MCF 10A (cell line): ENCODE measurements around the gene CACNA2D1. TPM values are rescaled to one million over a fixed set of nuclear protein-coding genes. Genes with fewer than 3 reads are reported as not detected.

Source experiments
- BruUV-seq: library from RNA; stranded (reverse); fragments of 400-500 nt; replicated peaks from 2 replicates; lab custom pipeline; 2021; lab: Mats Ljungman, UMichigan
- CTCF ChIA-PET: fragments of 300-600 bp; sonication (Branson Sonifier 250); formaldehyde crosslinking; extraction: SDS; loops from one replicate; lab custom pipeline; 2021; ENCODE audit warnings: antibody characterized with exemption, inconsistent platforms; lab: Yijun Ruan, JAX
- POLR2A ChIA-PET: fragments of 300-600, 350-650 bp; sonication (Branson Sonifier 250); formaldehyde crosslinking; extraction: SDS; loops from one replicate; lab custom pipeline; 2020; ENCODE audit warnings: antibody characterized with exemption, inconsistent platforms; lab: Yijun Ruan, JAX
- DNase-seq: peaks from one replicate; pipeline ENCODE4 v3.0.0-alpha.2; 2018; ENCODE audit not compliant: unreplicated experiment
- H3K27ac Mint-ChIP-seq: one replicate; pipeline ENCODE4 v1.8.0; 2022; ENCODE audit warnings: mild to moderate bottlenecking, low read depth, mixed read lengths; ENCODE audit not compliant: unreplicated experiment
- H3K27me3 Mint-ChIP-seq: one replicate; pipeline ENCODE4 v1.8.0; 2022; ENCODE audit warnings: mixed read lengths; ENCODE audit not compliant: insufficient read depth, unreplicated experiment
- H3K36me3 Mint-ChIP-seq: one replicate; pipeline ENCODE4 v1.8.0; 2022; ENCODE audit warnings: mild to moderate bottlenecking, moderate library complexity, mixed read lengths; ENCODE audit not compliant: insufficient read depth, unreplicated experiment
- H3K4me1 Mint-ChIP-seq: one replicate; pipeline ENCODE4 v1.8.0; 2022; ENCODE audit warnings: mixed read lengths; ENCODE audit not compliant: insufficient read depth, unreplicated experiment
- H3K4me3 Mint-ChIP-seq: one replicate; pipeline ENCODE4 v1.8.0; 2022; ENCODE audit warnings: mild to moderate bottlenecking, moderate library complexity, mixed read lengths; ENCODE audit not compliant: unreplicated experiment
- H3K9me3 Mint-ChIP-seq: one replicate; pipeline ENCODE4 v1.8.0; 2022; ENCODE audit warnings: mixed read lengths; ENCODE audit not compliant: unreplicated experiment
- intact Hi-C: fragments of 100-400 bp; cut with micrococcal nuclease; formaldehyde crosslinking; loops from 2 replicates; pipeline ENCODE4 v1.14.1; 2022
- total RNA-seq: library from RNA; stranded (reverse); gene quantifications from 2 replicates; pipeline ENCODE4 v1.2.3, GENCODE V29; 2022
- TF ChIP-seq, protein P1 (sequence below): fragments of 200-600 bp; IDR thresholded peaks from one replicate; pipeline ENCODE4 v1.8.0; 2022; ENCODE audit warnings: antibody characterized with exemption, mild to moderate bottlenecking; ENCODE audit not compliant: unreplicated experiment

CACNA2D1 gene
- total RNA-seq, 1 experiment from 2014 or later, result not detected

DNA sequence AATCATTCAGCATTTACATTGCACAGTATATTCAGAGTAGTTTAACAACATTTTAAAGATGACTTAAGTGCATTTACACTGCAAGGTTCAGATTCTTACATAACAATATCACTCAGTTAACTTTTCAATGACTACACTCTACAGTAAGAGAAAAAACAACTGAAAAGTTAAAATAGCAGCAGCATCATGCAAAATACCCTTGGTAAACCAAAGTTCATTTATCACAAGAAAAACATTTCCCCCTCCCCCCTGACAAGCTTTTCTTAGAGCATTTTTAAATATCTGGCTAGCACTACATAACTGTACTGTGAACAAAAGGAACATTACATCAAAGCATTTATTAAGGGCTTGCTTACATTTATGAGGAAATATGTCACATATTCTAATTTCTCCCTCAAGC lies 494.3 kb downstream of the CACNA2D1 start:
- POLR2A ChIA-PET, result no interaction called here
- Mint-ChIP-seq H3K27ac (no peak overlapping the region), H3K9me3 (no peaks in the 10 kb centered on the region), H3K36me3 (no peaks in the 10 kb centered on the region), H3K27me3 (peaks cover 65% of the 10 kb centered on the region), H3K4me3 (no peak overlapping the region), H3K4me1 (no peaks in the 10 kb centered on the region)
- BruUV-seq, result no TSS peak
- CTCF ChIA-PET, result no interaction called here
- intact Hi-C loops, result no loop called here
- no peak for DNase-seq
- TF ChIP-seq, protein P1, sequence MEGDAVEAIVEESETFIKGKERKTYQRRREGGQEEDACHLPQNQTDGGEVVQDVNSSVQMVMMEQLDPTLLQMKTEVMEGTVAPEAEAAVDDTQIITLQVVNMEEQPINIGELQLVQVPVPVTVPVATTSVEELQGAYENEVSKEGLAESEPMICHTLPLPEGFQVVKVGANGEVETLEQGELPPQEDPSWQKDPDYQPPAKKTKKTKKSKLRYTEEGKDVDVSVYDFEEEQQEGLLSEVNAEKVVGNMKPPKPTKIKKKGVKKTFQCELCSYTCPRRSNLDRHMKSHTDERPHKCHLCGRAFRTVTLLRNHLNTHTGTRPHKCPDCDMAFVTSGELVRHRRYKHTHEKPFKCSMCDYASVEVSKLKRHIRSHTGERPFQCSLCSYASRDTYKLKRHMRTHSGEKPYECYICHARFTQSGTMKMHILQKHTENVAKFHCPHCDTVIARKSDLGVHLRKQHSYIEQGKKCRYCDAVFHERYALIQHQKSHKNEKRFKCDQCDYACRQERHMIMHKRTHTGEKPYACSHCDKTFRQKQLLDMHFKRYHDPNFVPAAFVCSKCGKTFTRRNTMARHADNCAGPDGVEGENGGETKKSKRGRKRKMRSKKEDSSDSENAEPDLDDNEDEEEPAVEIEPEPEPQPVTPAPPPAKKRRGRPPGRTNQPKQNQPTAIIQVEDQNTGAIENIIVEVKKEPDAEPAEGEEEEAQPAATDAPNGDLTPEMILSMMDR, result no peak

DNA sequence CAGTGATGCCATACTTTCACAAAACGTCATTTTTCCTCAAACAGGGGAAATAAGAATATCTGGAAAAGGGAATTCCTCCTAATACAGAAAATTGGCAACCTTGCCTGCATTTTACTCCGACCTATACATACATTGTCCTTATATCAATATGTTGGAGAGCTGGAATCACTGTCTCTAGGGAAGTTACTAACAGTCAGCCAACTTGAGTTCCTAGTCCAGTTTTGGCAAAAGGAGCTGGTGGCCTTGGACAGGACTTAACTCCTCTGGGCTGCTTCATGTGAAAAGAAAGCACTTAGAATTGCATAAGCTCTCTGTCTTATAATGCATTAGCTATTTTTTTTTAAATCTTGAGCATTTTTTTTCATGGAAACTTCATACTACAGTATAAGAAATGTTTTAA lies 499.5 kb downstream of the CACNA2D1 start:
- Mint-ChIP-seq H3K4me3 (no peak overlapping the region), H3K27me3 (peaks cover 68% of the 10 kb centered on the region), H3K9me3 (no peaks in the 10 kb centered on the region), H3K4me1 (no peaks in the 10 kb centered on the region), H3K27ac (no peak overlapping the region), H3K36me3 (no peaks in the 10 kb centered on the region)
- CTCF ChIA-PET, result no interaction called here
- BruUV-seq, result no TSS peak
- TF ChIP-seq, protein P1, result no peak
- POLR2A ChIA-PET, result no interaction called here
- DNase-seq, result no peak
- intact Hi-C loops, result no loop called here

DNA sequence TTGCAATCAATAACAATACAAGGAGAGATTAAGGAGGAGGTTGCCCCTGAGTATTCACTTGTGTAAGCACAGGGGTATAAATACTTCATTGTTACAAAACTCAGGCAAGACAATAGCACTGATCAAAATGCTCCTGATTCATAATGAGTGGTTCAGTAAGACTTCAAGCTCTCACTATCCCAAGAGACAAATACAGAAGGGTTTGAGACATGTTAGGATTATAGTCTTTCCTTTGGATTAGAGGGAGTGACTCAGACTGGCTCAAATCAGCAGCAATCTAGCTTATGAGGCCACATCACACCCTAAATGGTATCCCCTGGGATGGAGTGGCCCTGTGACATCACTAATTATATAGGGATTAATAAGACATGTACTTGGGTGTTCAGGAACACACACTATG lies 506.5 kb downstream of the CACNA2D1 start:
- intact Hi-C loops, result no loop called here
- ChIA-PET CTCF (no interaction called here), POLR2A (no interaction called here)
- TF ChIP-seq, protein P1, result no peak
- Mint-ChIP-seq H3K9me3 (no peaks in the 10 kb centered on the region), H3K4me1 (no peaks in the 10 kb centered on the region), H3K36me3 (no peaks in the 10 kb centered on the region), H3K27me3 (peaks cover 61% of the 10 kb centered on the region), H3K27ac (no peak overlapping the region), H3K4me3 (no peak overlapping the region)
- no peak for DNase-seq
- no TSS peak for BruUV-seq

DNA sequence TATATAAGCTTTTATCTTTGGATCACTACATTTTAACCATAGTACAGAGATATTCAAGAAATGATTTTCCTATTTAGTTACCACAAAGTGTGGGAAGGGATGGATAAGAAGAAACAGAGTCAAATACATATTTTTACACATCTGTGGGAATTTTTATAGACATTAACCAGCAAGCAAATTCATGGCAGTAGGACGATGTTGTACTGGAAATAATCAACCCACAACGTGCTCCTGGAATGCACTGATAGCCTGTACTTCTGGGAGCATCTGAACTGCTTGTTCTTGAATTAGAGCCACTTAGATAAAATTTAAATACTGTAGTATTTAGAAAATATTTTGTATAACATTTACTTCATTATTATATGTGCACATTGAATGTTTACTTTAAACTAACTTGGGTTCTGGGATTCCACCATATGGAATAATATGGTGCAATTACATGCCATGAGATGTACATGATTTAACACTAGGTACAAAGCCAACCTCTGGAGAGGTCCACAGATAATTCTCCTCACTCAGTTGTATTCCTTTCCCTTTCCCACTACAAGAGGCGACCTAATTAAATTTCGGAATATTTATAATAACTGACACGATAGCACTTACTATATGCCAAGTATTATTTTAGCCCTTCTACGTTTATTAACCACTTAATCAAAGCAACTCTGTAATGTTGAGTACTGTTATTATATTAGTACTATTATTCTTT lies 508.8 kb downstream of the CACNA2D1 start:
- intact Hi-C loops, result no loop called here

More for the DNA sequence above, 508.8 kb downstream of the CACNA2D1 start:
- Mint-ChIP-seq H3K27me3 (peaks cover 57% of the 10 kb centered on the region), H3K9me3 (no peaks in the 10 kb centered on the region), H3K36me3 (no peaks in the 10 kb centered on the region), H3K4me3 (no peak overlapping the region), H3K27ac (no peak overlapping the region), H3K4me1 (no peaks in the 10 kb centered on the region)
- DNase-seq, result no peak
- POLR2A ChIA-PET, result no interaction called here
- TF ChIP-seq, protein P1, result no peak
- BruUV-seq, result no TSS peak
- CTCF ChIA-PET, result no interaction called here
